Hematopoietic multipotent progenitor cell treated with erythropoietin and hydrocortisone succinate and interleukin-3 and kit ligand, for 15 days (in vitro differentiated cells): Measurements from ENCODE around the gene TENT5A.
"Not testable (repeated sequence)": the region's sequence is repeated elsewhere in the genome, so short reads cannot be mapped to it uniquely, and the experiment has no call there.

Experiments used
- DNase-seq: peaks from one replicate; pipeline ENCODE4 v3.0.0-alpha.2; 2015; ENCODE audit warnings: low spot score

TENT5A gene

DNA sequence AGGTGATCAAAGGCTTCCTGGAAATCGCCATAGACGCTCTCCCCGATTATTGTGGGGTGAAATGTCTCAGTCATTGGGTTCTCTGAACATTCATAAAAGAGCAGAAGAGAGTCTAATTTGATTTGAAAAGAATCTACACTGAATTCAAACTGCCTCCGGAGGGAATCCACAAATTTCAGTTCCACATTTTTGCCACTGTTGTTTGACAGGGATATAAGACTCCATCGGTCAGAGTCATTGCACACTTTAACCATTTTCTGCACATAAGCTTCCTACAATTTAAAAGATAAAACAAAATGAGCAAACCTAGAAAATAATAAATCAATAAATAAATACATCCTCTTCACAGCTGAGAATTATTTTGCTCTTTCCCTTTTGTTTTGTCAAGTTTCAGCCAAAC, 2.3 kb downstream of the TENT5A start:
- no peak for DNase-seq

GRCh38 chr6:81749707-81750106, 2.8 kb downstream of the TENT5A start:
- DNase-seq: no peak

- no peak for DNase-seq
Measured at GRCh38 chr6:81748994-81749393, 3.5 kb downstream of the TENT5A start.

DNA sequence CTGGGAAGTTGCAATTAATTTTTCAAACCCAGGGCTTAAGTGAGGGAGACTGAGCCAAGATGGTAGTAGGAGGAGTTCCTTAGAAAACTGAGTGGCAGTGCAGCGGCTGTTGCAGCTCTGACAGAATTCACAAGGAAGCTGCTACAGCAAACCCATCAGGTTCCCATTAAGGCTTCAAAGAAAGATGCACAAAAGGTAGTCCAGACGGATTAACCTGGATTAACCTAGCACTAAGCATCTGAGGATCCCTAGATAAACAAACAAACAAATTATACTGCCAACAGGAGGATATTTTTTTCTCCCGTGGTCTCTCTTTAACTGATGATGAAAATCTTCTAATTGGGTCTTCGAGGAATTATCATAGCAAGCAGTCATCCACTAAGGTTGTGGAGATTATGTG, 5.2 kb downstream of the TENT5A start:
- no peak for DNase-seq

DNA sequence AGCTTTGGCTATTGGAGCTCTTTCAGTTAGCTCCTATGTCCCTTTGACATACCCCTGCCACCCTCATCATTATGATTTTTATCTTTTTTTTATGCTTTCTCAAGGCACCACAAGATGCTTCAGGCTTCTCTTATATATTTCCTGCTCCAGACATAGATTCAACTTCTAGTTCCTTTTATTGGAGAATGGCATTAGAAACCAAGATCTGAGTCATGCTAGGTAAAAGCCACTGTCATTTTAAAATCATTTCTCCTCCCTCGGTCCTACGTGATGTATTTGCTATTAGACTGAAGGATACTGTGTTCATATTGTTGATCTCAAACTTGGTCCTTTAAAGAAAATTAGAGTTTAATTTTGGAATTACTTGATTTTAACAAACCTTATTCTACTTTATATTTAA, 8.3 kb downstream of the TENT5A start:
- DNase-seq: no peak

- no peak for DNase-seq
Measured at GRCh38 chr6:81743649-81744048, 8.8 kb downstream of the TENT5A start.

DNA sequence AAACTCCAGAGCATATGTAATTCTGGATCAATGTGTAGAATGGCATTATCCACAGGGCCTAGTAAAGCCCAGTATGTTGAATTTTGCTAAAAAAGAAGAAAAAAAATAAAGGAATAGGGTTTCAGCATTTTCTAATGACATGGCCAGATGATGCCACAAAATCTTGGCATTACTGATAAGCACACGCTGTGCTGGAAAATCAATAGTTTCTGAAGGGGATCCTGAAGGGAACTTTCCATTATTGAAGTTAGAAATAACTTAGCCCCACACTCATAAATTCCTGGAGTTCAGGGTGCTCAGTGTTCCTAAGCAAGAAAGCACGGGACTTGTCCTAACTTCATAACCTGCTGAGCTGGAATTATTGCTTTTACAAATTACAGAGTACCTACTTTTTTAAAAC, 10.8 kb downstream of the TENT5A start:
- no peak for DNase-seq

DNA sequence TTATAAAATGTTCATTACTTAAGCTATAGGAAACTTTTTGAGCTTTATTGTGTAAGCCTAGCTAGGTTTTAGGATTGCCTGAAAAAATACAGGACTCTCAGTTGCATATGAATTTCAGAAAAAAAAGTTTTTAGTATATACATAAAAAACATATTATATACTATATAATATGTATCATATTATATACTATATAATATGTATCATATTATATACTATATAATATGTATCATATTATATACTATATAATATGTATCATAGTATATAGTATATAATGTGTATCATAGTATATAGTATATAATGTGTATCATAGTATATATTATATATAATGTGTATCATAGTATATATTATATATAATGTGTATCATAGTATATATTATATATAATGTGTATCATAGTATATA, 11.9 kb downstream of the TENT5A start:
- DNase-seq: not testable (repeated sequence)

DNA sequence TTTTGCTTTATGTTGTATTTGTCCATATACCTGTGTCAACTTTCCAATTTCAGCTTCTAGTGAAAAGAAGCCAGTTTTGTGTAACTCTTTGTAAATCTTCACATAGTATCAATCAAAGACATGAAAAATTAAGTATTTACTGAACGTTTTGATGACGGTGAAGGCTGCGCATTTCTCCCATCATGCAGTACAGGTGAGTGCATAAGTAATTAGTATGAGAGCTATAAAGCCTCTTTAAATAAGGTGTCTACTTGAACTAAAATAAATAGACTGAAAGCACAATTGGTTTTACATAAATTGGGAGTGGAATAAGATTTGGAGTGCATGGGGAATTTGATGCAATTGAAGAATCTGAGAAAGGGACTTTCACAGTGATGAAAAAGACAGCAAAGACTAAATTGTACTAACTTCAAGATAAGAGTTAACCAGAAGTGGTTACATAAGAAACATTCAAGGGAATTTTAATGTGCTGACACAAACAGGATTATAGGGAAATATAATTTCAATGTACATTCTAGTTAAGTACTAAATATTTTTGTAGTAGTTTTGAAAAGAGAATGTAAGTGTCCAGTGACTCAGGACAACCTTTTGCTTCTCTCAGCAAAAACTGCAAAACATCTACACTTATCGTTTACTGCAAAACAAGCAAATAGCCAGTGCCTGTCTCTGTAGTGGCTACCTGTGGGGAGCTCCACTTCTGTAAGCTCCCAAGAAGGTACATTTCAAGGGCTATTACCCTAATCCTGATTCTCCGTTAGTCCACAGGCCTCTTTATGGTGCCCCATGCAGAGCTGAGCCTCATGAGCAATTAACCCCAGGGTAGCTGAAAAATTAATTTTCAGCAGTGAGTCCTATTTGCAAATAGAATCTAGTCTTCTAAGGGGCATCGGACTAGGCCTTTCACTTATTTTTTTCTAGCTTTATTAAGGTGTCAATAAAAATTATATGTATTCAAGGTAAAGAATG, 13.0 kb downstream of the TENT5A start:
- no peak for DNase-seq

- DNase-seq: no peak
Measured at GRCh38 chr6:81736428-81736827, 16.1 kb downstream of the TENT5A start.

GRCh38 chr6:81735756-81736380, 16.6 kb downstream of the TENT5A start:
- no peak for DNase-seq

DNA sequence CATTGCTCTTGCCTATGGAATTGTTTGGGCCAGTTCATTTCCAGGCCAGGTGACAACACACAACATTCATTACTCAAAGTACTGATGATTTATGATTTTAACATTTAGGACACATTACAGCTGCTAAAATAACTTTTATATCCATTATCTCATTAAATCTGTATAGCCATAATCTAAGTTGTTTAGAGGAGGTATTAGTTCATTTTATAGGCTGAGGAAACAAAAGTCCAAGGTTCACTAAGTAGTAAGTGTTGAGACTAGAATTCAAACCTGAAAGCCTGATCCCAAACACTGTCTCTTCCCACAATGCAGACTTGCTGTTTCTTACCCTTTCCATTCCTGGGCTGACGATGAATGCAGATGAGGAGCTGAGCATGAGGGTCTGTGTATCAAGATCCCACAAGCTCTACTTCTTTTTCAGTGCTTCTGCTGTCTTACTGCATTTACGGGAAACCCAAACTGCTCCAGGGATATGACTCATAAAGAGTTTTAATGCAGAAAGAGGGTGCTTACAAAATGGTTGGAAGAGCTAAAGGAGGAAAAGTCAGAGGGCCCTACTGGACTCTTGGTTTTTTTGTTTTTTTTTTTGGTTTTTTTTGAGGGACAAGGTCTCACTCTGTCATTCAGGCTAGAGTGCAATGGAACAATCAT, 17.9 kb downstream of the TENT5A start:
- no peak for DNase-seq

- no peak for DNase-seq
Measured at GRCh38 chr6:81734081-81734480, 18.4 kb downstream of the TENT5A start.

DNA sequence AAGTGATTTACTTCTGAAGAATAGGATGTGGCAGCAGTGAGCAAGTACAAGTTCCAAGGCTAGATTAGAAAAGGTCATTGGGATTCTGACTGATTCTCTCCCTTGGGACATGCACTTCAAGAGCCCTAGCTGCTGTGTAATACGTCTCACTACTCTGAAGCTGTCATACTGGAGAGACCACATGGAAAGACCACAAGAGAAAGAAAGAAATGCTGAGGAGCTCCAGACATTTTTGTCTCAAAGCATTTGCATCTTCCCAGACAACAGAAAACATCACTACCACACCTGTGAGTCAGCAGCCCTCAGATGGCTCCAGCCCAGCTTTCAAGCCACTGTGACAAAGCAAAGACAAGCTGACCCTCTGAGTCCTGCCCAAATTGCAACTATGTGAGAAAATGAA, 20.7 kb downstream of the TENT5A start:
- DNase-seq: no peak

DNA sequence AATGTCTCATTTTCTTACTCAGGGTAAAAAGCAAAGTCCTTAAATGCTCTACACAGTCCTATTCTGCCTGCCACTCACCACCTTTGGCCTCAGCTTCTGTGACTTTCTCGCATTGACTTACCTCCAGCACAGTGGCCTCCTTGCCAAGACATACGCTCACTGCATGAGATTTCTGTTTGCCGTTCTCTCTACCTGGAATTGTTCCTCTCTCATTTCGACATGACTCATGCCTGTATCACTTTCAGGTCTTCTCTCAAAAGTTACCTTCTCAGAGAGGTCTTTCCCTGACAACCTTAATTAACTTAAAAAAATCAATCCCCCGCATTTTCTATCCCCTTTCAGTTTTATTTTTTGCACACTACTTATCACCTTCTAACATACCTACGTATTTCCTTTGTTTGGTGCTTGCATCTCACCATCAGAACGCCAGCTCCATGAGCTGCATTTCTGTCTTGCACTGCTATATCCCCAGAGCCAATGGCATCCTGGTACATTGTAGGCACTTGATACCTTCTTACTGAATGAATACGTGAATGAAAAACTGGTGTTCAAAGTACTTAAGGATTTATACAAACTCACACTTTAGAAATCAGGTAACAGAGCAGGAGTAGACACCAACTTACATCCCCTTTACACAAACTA, 24.5 kb downstream of the TENT5A start:
- no peak for DNase-seq

DNA sequence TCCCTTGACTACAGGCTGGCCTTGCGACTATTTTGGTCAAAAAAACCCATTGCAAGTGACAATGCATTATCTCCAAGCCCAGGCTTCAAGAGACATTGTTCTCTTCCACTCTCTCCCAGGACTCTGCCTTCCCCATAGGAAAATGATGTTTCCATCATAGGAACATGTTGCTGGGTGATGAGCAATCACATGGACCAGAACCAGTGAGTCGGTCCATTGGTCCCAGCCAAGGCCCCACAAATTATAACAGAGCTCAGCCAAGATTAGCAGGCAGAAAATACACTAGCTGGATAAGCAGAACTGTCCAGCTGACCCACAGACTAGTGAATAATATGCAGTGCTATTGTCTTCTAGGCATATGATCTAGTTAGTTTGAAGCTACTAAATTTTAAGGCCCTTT, 27.4 kb downstream of the TENT5A start:
- DNase-seq: no peak

DNA sequence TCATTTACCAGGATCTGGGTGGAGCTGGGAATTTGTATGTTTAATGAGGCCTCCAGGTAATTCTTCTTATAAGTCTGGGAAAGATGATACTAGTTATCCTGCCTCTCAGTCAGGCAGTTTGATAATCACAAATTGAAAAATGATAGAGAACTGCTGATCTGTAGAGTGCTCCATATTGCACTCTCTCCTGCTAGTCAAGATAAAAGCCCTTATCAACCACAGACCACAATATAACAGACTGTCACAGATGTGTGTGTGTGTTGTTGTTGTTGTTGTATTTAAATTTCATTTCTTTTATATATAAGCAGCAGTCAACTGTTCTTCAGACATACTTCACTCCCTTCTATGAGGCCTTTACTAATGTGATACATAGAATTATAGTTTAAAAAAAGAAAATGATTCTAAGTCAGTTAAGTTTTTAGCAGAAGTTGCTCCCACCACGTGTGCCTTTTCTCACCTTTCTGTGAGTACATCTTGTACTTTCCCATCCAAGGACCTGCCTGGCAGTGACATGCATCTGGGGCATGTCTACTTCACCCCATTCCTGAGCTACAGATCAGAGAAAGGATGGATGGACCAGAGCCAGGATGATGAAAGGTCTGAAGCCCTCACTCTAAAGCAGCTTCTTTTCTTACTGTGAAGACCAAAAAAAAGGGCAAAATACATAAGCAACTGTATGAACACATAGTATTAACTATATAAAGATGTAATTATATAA, 29.8 kb downstream of the TENT5A start:
- DNase-seq: no peak

- DNase-seq: no peak
Measured at GRCh38 chr6:81720427-81720826, 32.1 kb downstream of the TENT5A start.

GRCh38 chr6:81718126-81718525, 34.4 kb downstream of the TENT5A start:
- no peak for DNase-seq

DNA sequence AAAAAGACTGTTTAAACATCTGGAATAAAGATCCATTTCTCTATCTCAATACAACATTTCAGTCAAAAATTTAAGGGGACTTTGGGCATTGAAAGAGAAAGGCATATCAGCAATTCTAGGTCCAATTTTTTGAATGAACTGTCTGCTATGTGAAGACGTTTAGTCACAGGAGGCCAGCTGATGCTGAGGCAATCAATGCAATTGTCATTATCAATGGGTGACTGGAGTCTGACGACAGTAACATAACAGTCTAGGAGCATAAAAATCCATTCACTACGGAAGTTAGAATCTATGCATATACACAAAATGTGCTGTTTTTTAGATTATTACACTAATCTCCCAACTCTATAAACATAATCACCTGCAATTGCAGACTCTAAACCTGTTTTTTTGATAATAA, 37.8 kb downstream of the TENT5A start:
- no peak for DNase-seq

- no peak for DNase-seq
Measured at GRCh38 chr6:81713205-81713604, 39.3 kb downstream of the TENT5A start.
